IgD-negative memory B cell (primary cell): ENCODE data around the gene PATJ. TPM values are rescaled to one million over a fixed set of nuclear protein-coding genes. Genes with fewer than 3 reads are reported as not detected.
"Not testable (repeated sequence)": the region's sequence is repeated elsewhere in the genome, so short reads cannot be mapped to it uniquely, and the experiment has no call there.

Experiments
- H3K27ac Mint-ChIP-seq, 3 donors: one replicate each; pipeline ENCODE4 v1.8.0; 2020 to 2022; ENCODE audit warnings: mild to moderate bottlenecking in 3 of 3, mixed read lengths in 3 of 3, moderate library complexity in 1 of 3
- H3K27me3 Mint-ChIP-seq: one replicate; pipeline ENCODE4 v1.8.0; 2021; ENCODE audit warnings: mixed read lengths
- H3K36me3 Mint-ChIP-seq: one replicate; pipeline ENCODE4 v1.8.0; 2020; ENCODE audit warnings: mild to moderate bottlenecking, mixed read lengths
- H3K4me1 Mint-ChIP-seq, 3 donors: one replicate each; pipeline ENCODE4 v1.8.0; 2020 to 2022; ENCODE audit warnings: mixed read lengths in 3 of 3, mild to moderate bottlenecking in 1 of 3
- H3K4me3 Mint-ChIP-seq, 4 donors: one replicate each; pipeline ENCODE4 v1.8.0; 2020 to 2022; ENCODE audit warnings: mild to moderate bottlenecking in 4 of 4, mixed read lengths in 4 of 4, moderate library complexity in 3 of 4
- H3K9me3 Mint-ChIP-seq, 3 donors: one replicate each; pipeline ENCODE4 v1.8.0; 2020 to 2021; ENCODE audit warnings: mixed read lengths in 3 of 3, mild to moderate bottlenecking in 1 of 3
- polyA plus RNA-seq: library from polyadenylated mRNA; unstranded; fragments of 300-500 nt; fragmentation: Illumina TruSeq; gene quantifications from one replicate; pipeline ENCODE4 v1.2.3, GENCODE V29; 2021

Gene PATJ
- polyA plus RNA-seq, 1 donor from 2014 or later: 17.4 TPM

- peaks cover 17% of the 10 kb centered on the region for H3K36me3 Mint-ChIP-seq
- H3K27me3 Mint-ChIP-seq: no peaks in the 10 kb centered on the region
- H3K4me1 Mint-ChIP-seq: no peaks in the 10 kb centered on the region
- H3K4me3 Mint-ChIP-seq: no peak overlapping the region
- H3K27ac Mint-ChIP-seq: no peak overlapping the region
- no peaks in the 10 kb centered on the region for H3K9me3 Mint-ChIP-seq
Observed at GRCh38 chr1:61910035-61910434, 167.8 kb downstream of the PATJ start.

GRCh38 chr1:61914823-61915482 is 172.7 kb downstream of the PATJ start:
- Mint-ChIP-seq H3K36me3 (peaks cover 20% of the 10 kb centered on the region), H3K27me3 (no peaks in the 10 kb centered on the region), H3K27ac (no peak overlapping the region), H3K4me1 (no peaks in the 10 kb centered on the region), H3K4me3 (no peak overlapping the region), H3K9me3 (no peaks in the 10 kb centered on the region)

GRCh38 chr1:61921435-61921834 is 179.2 kb downstream of the PATJ start:
- H3K4me3 Mint-ChIP-seq: no peak overlapping the region
- no peaks in the 10 kb centered on the region for H3K27me3 Mint-ChIP-seq
- no peaks in the 10 kb centered on the region for H3K4me1 Mint-ChIP-seq
- no peaks in the 10 kb centered on the region for H3K9me3 Mint-ChIP-seq
- no peak overlapping the region for H3K27ac Mint-ChIP-seq
- peaks cover 12% of the 10 kb centered on the region for H3K36me3 Mint-ChIP-seq

DNA sequence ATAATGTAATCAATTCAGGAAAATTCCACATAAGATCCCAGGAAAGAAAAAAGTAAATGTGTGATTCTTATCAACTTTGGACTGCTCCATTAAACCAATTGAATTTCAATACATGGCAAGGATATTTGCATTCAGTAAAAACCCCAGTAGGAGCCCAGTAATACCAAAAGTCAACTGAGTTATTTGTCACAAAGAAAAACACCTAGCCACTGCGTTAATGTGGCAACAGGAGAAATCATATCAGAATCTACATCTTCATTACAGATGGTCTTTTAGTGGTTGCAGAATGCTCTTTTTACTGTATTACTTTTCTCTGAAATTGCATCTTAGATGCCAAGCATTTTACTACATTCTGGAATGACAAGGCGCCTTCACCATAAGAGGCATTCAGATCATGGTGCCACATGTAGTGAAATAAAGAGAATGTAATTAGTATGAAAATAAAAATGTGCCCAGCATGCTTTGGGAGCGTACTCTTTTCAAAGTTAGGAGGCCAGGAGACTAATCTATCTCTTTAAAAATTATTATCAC is 180.7 kb downstream of the PATJ start:
- H3K36me3 Mint-ChIP-seq: peaks cover 7% of the 10 kb centered on the region
- no peaks in the 10 kb centered on the region for H3K9me3 Mint-ChIP-seq
- no peaks in the 10 kb centered on the region for H3K27me3 Mint-ChIP-seq
- H3K4me3 Mint-ChIP-seq: no peak overlapping the region
- H3K27ac Mint-ChIP-seq: no peak overlapping the region
- no peaks in the 10 kb centered on the region for H3K4me1 Mint-ChIP-seq

DNA sequence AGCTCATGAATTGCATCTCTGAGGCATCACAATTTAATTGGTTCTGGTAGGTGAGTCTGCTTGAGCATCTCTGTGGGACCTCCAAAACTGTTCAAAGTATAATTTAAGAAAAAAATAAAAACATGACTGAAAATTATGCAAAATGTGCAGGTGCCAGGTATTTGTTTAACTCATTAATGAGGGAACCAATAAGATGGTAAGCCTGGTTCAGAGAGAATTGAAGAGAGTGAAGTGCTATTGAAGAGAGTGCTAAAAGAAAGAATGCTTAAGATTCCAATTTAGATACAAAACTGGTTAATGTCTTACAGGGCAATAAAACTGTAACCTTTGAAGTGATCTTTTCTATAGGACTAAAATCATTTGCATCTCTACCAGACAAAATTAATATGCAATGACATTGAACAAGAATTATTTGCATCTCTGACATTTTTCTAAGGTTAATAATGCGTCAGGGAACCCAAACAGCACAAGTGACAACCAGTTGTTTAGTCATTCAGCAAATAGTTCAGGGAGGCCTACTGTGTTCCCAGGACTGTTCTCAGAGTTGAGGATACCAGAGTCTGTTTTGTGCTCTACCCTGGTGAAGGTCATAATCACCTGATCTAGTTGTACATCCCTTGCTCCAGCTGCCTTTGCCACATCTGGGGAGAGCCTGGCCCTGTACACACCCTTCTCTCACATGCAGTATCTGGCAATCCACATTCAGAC is 183.5 kb downstream of the PATJ start:
- no peaks in the 10 kb centered on the region for H3K27me3 Mint-ChIP-seq
- H3K9me3 Mint-ChIP-seq: no peaks in the 10 kb centered on the region
- peak overlapping the region in 1 of 3 donors; percentile 23 for H3K27ac Mint-ChIP-seq
- no peak overlapping the region for H3K4me3 Mint-ChIP-seq
- no peaks in the 10 kb centered on the region for H3K4me1 Mint-ChIP-seq
- peaks cover 9% of the 10 kb centered on the region for H3K36me3 Mint-ChIP-seq

DNA sequence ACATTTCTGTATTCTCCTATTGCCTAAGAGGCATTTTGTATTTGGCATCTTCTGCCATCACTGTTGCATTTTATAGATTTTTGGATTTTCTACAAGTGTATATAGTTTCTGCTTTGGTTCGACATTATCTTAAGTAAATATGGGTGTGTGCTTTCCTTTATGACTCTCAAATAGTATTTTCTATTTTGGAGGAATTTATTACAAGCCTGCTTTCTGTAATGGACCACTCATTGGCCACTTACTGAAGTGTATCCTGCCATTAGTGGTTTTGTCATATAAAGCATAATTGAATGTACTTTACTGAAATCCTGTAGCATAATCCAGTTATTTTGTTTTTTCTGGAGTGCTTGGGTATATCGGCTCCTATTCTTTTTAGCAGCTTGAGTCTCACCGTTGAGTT is 184.3 kb downstream of the PATJ start:
- Mint-ChIP-seq H3K9me3 (no peaks in the 10 kb centered on the region), H3K4me1 (no peaks in the 10 kb centered on the region), H3K27ac (no peak overlapping the region), H3K36me3 (peaks cover 11% of the 10 kb centered on the region), H3K4me3 (no peak overlapping the region), H3K27me3 (no peaks in the 10 kb centered on the region)

GRCh38 chr1:61930116-61930645 is 187.9 kb downstream of the PATJ start:
- Mint-ChIP-seq H3K9me3 (no peaks in the 10 kb centered on the region), H3K4me1 (no peaks in the 10 kb centered on the region), H3K27me3 (no peaks in the 10 kb centered on the region)

GRCh38 chr1:61931587-61932279 is 189.5 kb downstream of the PATJ start:
- H3K27me3 Mint-ChIP-seq: no peaks in the 10 kb centered on the region
- H3K9me3 Mint-ChIP-seq: no peaks in the 10 kb centered on the region
- H3K4me3 Mint-ChIP-seq: no peak overlapping the region
- peaks cover 7% of the 10 kb centered on the region for H3K36me3 Mint-ChIP-seq
- no peak overlapping the region for H3K27ac Mint-ChIP-seq
- no peaks in the 10 kb centered on the region for H3K4me1 Mint-ChIP-seq

More at GRCh38 chr1:61930116-61930645, 187.9 kb downstream of the PATJ start:
- H3K36me3 Mint-ChIP-seq: peaks cover 10% of the 10 kb centered on the region
- no peak overlapping the region for H3K4me3 Mint-ChIP-seq
- peak overlapping the region in 1 of 3 donors; percentile 50 for H3K27ac Mint-ChIP-seq

GRCh38 chr1:61935516-61935915 is 193.2 kb downstream of the PATJ start:
- no peaks in the 10 kb centered on the region for H3K4me1 Mint-ChIP-seq
- peaks cover 4% of the 10 kb centered on the region for H3K36me3 Mint-ChIP-seq
- no peaks in the 10 kb centered on the region for H3K27me3 Mint-ChIP-seq
- H3K27ac Mint-ChIP-seq: no peak overlapping the region
- no peaks in the 10 kb centered on the region for H3K9me3 Mint-ChIP-seq
- no peak overlapping the region for H3K4me3 Mint-ChIP-seq

DNA sequence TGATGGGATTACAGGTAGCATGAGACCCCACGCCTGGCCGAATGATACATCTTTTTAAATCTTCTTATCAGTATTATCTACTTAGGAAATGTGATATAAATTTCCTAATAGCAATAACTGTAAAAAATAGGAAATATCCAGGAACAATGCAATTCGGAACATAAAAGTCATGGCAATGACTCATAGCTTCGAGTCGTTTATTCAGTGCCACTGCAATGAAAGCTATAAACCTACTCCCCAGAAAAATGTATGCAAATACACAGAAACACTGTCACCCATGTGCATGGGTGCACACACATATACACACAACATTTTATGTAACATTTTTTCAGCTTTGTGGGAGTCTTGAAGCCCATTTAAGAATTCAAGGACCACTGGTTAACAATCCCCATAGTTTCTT is 194.6 kb downstream of the PATJ start:
- no peaks in the 10 kb centered on the region for H3K27me3 Mint-ChIP-seq
- no peaks in the 10 kb centered on the region for H3K36me3 Mint-ChIP-seq
- H3K27ac Mint-ChIP-seq: no peak overlapping the region
- H3K4me3 Mint-ChIP-seq: no peak overlapping the region
- H3K9me3 Mint-ChIP-seq: no peaks in the 10 kb centered on the region
- no peaks in the 10 kb centered on the region for H3K4me1 Mint-ChIP-seq

DNA sequence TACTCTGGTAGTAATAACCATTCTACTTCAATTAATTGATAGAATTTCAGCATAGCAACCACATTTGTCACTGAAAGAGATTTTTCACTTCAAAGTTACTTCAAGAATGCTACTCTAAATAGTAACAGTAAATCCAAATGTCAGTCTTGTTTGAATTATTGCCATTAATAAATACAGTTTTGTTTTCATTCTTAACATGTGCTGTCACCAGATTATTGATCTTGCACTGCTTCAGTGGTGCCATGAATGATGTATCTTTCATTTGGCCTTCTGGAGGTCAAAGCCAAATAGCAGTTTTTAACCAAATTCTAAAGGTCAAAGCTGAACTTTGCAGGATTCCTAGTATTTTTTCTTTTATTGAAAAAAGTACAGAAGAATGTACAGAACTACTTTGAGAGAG is 199.5 kb downstream of the PATJ start:
- Mint-ChIP-seq H3K9me3 (peaks cover 2 to 4% (median 2%) of the 10 kb centered on the region in 3 donors), H3K4me3 (no peak overlapping the region), H3K36me3 (peaks cover 2% of the 10 kb centered on the region), H3K27ac (no peak overlapping the region), H3K27me3 (no peaks in the 10 kb centered on the region), H3K4me1 (no peaks in the 10 kb centered on the region)

DNA sequence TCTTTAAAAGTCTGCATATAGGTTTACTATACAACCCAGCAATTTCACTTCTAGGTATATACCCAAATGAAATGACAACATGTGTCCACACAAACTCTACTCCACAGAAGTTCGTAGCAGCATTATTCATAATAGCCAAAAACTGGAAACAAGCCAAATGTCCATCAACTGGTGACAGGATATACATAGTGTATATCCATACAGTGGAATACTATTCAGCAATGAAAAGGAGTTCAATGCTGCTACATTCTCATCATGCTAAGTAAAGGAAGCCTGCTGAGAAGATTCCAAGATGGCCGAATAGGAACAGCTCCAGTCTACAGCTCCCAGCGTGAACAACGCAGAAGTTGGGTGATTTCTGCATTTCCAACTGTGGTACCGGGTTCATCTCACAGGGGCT is 200.6 kb downstream of the PATJ start:
- Mint-ChIP-seq H3K4me3 (no peak overlapping the region), H3K9me3 (peaks cover 2 to 4% (median 2%) of the 10 kb centered on the region in 3 donors), H3K27me3 (no peaks in the 10 kb centered on the region), H3K4me1 (no peaks in the 10 kb centered on the region), H3K27ac (no peak overlapping the region), H3K36me3 (peaks cover 2% of the 10 kb centered on the region)

GRCh38 chr1:61948685-61949084 is 206.4 kb downstream of the PATJ start:
- not testable (repeated sequence) for H3K36me3 Mint-ChIP-seq, H3K4me3 Mint-ChIP-seq, H3K27me3 Mint-ChIP-seq, H3K4me1 Mint-ChIP-seq, H3K9me3 Mint-ChIP-seq
- peak overlapping the region in 1 of 3 donors; percentile 35 for H3K27ac Mint-ChIP-seq

DNA sequence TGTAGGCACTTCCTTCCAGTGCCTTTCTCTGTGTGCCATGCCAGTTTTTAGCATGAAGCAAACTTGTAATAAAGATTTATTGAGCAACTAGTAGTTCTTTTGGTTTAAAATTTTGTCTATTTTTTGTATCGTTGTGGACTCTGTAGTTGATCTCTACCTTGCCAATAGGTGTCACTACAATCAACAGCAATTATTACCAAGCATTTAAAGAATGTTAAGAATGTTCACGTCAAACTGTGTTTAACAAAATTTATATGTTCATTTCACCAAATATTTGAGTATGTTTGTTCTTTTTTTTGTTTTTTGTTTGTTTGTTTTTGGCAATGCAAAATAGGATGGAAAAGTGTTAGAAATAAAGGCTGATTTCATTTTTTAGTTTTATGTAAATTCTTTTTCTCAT is 208.1 kb downstream of the PATJ start:
- Mint-ChIP-seq H3K4me1 (no peaks in the 10 kb centered on the region), H3K4me3 (no peak overlapping the region), H3K9me3 (peaks cover 0 to 2% (median 0%) of the 10 kb centered on the region in 3 donors)

More for the DNA sequence above, 208.1 kb downstream of the PATJ start:
- Mint-ChIP-seq H3K27me3 (no peaks in the 10 kb centered on the region), H3K36me3 (peaks cover 2% of the 10 kb centered on the region), H3K27ac (no peak overlapping the region)
